Renal cortical epithelial cell (primary cell): Measurements from ENCODE around the gene NUP42. TPM values are rescaled to one million over a fixed set of nuclear protein-coding genes. Genes with fewer than 3 reads are reported as not detected.
"Not testable (repeated sequence)": the region's sequence is repeated elsewhere in the genome, so short reads cannot be mapped to it uniquely, and the experiment has no call there.

Source experiments
- DNase-seq: peaks from one replicate; pipeline ENCODE4 v3.0.0-alpha.2; 2011; ENCODE audit warnings: low read depth
- total RNA-seq: library from RNA; depleted of rRNA; stranded (reverse); fragments of >200 nt; gene quantifications from 2 replicates; pipeline ENCODE4 v1.2.3, GENCODE V29; 2014

Gene NUP42
- total RNA-seq, 1 donor from 2014 or later: 39.5 TPM

- DNase-seq: no peak
Observed at GRCh38 chr7:23204241-23204640, 22.4 kb downstream of the NUP42 start.

DNA sequence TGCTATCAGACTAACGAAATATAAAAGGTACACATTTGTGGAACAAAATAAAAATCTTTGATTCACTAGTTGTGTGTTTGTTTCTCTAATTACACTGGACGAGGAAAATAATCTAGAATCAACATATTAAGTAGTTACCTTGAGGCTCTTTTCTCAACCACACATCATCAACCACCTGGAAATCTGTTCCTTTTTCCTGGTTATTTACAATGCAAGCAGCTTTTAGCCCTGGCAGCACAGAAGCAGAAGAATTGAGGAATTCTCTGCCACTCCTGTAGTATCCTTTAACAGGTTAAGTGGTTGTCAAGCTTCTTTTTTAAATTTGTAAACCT, 23.7 kb downstream of the NUP42 start:
- peak; percentile 54 for DNase-seq

DNA sequence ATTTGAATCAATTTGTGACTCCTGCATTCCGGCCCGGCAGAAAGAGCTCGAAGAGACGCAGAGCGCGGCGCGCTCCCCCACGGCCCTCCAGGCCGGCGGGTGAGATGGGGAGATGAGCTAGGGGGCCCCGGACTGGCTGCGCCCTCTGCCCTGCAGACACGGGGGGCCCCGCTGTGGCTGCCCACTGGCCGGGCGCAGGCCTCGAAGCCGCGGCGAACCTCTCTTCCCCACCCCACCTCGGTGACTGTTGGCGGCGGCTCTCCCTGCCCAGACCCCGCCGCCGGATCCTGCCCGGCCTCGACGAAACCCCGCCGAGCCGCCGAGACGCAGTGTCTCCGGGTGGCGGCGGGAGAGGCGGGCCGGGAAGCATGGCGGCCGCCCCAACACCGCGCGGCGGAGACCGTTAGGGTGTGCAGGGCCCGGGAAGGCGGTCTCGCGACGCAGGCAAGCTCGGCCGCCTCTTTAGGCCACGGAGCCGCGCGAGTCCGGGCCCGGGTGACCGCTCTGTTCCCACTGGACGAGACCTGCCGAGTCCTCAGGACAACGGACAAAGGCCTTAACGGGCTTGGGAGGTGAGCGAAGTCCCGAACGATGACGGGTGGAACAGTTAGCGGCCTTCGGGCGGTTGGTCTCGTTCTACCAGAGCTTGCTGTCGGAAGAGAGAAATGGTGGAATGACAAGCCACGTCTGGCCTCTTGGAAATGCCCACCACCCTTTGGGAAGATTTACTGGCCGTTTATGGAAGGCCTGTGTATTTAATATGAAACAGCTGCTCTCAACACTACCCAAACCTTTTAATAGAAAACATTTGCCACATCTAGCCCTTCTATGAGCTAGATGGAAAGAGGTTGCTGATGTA, 24.3 kb downstream of the NUP42 start:
- DNase-seq: peak; percentile 11

DNA sequence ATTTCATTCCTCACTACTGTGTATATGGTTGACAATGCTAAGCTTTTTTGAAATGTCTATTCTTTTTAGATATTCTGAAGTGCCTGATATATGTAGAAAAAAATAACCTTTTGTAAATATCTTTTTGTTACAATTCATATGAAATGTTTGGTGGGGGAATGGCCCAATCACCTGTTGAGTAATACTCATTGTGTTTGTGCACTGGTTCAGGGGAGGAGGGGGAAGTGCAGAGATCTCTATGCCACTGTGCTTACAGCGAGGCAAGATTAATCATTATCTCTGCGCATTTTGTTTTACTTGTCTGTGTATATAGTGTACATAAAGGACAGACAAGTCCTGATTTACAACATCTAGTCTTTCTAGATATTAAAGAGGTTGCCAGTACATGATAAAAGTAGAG, 25.2 kb downstream of the NUP42 start:
- DNase-seq: peak; percentile 72

DNA sequence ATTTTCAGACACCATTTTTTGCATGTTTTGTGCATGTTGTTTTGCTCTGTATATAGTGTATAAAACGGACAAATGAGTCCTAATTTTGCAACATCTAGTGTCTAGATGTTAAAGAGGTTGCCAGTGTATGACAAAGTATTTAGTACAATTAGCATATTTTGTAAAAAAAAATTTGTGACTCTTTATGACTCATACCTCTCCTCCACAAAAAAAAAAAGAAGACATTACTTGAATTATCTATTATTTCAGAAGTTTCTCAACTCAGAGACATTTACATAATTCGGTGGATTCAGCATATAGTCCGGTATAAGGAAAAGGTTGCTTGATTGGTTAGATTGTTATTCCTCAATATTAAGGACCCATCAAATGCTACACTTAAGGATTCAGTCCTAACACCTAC, 26.0 kb downstream of the NUP42 start:
- no peak for DNase-seq

DNA sequence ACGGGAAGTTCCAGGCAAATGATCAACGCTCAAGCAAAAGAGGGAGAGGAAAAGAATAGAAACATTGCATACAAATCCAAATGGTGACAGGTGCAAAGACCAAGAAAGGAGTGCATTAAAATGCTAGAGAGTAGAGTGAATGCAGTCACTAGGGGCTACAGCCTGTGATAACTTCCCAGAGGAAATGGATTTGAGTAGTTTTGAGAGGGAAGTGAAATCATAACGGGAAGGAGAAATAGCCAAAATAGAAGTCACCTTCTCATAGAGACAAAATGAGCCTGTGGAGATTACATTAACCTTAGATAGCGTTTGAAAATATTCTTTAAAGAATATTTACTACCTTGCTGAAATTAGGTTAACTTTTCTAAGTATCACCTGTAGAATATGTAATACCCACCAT, 26.5 kb downstream of the NUP42 start:
- DNase-seq: no peak

GRCh38 chr7:23210506-23210905, 28.7 kb downstream of the NUP42 start:
- no peak for DNase-seq

DNA sequence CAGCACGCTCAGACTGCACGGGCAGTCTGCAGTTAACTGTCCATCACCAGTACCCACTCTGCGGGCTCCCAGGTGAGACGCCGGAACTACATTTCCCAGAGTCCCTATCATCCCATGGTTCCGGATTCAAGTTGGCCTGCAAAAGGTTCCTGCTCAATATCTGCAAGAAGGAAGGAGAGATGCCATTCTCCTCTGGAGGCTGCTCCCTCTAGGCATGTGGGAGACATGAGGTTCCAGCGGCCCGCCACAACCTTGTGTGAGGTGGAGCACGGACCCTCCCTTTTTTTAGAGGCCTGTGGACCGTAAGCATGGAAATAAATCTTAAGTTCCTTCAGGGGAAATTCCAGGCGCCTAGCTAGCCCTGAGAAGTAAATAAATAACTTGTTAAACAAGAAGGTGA, 29.7 kb downstream of the NUP42 start:
- DNase-seq: peak; percentile 89

- no peak for DNase-seq
Observed at GRCh38 chr7:23212395-23212794, 30.5 kb downstream of the NUP42 start.

DNA sequence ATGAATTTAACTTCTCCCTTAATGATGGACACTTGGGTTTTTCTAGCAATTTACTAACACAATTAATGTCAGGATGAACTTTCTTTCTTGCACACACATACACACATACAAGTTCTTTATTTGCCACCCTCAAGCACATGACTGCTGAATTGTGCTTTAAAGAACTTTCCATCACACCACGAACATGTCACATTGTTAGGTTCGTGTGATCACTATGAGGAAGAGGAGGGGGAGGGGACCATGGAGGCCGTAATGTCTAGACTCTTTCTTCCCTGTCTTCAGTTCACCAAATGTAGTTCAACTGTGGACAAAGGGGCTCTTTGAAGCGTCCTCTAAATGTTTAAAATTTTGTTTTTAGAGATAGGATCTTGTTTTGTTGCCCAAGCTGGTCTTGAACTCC, 31.0 kb downstream of the NUP42 start:
- no peak for DNase-seq

DNA sequence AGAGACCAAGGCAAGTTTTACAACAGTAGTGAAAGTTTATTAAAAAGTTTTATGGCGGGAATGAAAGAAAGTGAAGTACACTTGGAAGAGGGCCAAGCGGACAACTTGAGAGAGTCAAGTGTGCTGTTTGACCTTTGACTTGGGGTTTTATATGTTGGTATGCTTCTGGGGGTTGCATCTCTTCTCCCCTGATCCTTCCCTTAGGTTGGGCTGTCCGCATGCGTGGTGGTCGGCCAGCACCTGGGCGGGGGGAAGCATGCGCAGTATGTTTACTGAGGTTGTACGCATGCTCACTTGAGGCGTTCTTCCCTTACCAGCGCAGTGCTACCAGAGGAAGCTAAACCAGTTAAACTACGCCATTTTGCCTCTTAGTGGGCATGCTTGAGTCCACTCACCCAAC, 31.9 kb downstream of the NUP42 start:
- DNase-seq: no peak

GRCh38 chr7:23214423-23214822, 32.6 kb downstream of the NUP42 start:
- DNase-seq: no peak

- no peak for DNase-seq
Observed at GRCh38 chr7:23214938-23215337, 33.1 kb downstream of the NUP42 start.

DNA sequence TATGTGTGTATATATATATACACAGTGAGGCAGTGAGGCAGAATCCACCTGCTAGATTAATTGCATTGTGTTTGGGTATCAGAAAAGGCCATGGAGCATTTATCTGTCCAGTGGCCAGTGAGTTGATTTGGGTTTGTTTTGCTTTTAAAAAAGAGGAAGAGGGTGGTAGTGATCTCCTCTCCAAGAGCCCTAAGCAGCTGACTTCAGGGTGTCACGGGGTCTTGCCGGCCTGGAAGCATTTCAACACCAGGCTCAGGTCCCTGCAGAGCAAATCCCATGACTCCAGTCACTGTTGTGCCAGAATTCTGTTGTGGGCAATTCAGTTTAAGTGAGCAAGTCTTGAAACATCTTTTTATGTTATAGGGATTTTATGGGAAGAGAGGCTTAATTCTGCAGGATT, 34.2 kb downstream of the NUP42 start:
- DNase-seq: no peak

DNA sequence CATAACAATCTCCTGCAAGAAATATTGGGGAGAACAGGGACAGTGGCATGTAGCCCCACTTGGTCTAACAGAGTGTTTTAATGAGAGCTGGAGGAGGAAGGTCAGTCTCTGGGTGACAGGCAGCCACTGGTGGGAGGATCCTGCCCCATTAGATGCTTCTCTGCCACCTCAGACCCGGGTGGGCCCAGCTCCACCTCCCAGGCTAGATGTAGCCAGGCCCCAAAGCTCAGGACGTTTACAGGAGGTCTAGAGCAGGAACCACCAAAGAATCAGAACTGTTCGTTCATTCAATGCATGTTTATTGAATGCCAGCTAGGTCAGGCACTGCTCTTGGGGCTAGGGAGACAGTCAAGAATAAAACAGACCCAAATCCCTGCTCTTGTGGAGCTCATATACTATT, 36.3 kb downstream of the NUP42 start:
- DNase-seq: no peak

DNA sequence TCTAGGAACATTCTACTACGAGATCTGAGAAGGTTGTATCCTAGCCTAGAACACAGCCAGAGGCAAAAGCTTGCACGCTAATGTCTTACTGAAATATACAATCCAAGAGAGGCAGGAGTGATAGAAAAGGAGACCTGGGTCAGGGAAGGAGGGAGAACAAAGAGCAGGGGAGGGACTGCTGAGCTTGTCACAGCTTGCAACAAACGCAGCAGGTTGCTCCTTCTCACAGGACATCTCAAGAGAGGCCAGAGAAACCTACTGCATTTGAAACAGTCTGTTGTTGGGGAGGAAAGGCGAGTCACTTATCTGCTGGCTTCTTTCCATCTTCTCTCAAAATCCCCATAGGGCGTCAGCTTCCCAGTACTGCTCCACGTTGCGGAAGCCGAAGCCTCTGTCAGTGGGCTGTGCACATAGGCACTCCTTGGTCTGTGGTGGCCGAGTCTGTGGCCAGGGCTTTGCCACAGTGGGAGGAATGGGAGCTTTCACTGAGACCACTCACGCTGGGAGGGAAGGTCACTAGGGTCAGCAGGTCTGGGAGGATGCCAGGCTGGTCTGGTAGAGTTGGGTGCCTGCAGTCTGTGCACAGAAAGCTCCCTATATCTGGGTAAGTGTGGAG, 39.0 kb downstream of the NUP42 start:
- DNase-seq: no peak

- DNase-seq: no peak
Observed at GRCh38 chr7:23222439-23223030, 40.7 kb downstream of the NUP42 start.

- DNase-seq: not testable (repeated sequence)
Observed at GRCh38 chr7:23224364-23224763, 42.5 kb downstream of the NUP42 start.

- DNase-seq: no peak
Observed at GRCh38 chr7:23226844-23227450, 45.1 kb downstream of the NUP42 start.

DNA sequence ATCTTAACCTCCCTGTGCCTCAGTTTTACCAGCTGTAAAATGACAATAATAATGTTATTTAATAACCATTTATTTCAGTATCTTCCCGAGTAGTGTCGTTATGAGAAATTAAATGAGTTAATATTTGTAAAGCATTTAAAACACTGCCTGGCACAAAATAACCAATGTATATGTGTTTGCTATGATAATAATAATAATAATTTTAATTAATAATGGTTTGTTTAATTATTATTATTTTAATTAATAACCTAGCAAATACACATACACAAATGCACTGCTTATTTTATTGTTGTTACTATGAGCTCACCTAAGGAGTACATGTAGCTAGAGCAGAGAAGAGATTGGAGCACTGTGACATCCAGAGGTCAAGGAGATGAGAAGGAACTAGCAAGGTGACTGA, 46.6 kb downstream of the NUP42 start:
- no peak for DNase-seq

- DNase-seq: no peak
Observed at GRCh38 chr7:23230641-23231101, 48.8 kb downstream of the NUP42 start.

DNA sequence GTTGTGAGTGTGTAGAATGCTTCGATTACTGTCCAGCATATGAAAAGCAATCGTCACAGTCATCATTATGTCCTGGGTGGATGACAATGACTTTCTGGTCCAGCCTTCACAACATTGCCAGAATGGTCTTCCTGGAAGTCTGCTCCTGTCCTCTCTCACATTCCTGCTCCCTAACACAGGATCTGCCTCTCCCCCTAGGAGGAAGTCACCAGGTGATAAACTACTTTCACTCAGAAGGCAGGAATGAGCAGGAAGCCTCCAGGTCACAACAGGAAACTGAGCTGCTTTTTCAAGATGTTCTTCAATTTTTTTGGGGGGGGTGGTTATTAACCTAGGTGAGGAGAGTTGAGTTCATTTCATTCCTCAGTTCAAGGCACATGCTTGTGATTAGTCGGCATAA, 51.1 kb downstream of the NUP42 start:
- DNase-seq: no peak
